ENCODE data around the gene SPATA17. TPM values are rescaled to one million over a fixed set of nuclear protein-coding genes. Genes with fewer than 3 reads are reported as not detected.

The SPATA17 gene
- total RNA-seq, 4 donors from 2014 or later, result 0.08 to 1.3 (median 0.10) TPM; not detected in 1

DNA sequence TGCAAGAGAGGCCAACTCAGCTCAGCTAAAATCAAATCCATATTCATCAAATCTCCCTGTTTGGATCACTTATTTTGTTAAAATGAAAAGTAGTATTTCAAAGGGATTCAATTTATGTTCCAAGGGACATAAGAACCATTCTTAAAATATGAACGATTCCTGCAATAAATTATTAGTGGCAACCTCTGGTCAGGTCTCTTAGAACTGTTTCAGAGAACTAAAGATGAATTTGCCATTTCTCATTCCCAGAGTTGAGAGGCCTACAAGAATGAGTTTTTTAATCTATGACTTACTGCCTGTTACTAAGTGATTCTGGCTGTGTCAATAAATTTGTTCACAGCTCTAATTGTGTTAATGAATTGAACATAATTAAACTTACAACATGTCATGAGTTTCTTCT is 268.5 kb downstream of the SPATA17 start:
- Histone ChIP-seq H3K4me1 (no peaks in the 10 kb centered on the region), H3K9me3 (no peaks in the 10 kb centered on the region), H3K27me3 (no peaks in the 10 kb centered on the region), H3K27ac (no peak overlapping the region), H3K36me3 (no peaks in the 10 kb centered on the region), H3K4me3 (no peak overlapping the region)
- 57% methylated on average over 1 of the region's 1 CpG for WGBS
- TF ChIP-seq POLR2AphosphoS5 (IDR thresholded peaks at IDR 0.05), result no peak
- no peak for TF ChIP-seq POLR2A (IDR thresholded peaks at IDR 0.05)
- no peak for TF ChIP-seq EP300 (IDR thresholded peaks at IDR 0.05)
- TF ChIP-seq, protein P1, sequence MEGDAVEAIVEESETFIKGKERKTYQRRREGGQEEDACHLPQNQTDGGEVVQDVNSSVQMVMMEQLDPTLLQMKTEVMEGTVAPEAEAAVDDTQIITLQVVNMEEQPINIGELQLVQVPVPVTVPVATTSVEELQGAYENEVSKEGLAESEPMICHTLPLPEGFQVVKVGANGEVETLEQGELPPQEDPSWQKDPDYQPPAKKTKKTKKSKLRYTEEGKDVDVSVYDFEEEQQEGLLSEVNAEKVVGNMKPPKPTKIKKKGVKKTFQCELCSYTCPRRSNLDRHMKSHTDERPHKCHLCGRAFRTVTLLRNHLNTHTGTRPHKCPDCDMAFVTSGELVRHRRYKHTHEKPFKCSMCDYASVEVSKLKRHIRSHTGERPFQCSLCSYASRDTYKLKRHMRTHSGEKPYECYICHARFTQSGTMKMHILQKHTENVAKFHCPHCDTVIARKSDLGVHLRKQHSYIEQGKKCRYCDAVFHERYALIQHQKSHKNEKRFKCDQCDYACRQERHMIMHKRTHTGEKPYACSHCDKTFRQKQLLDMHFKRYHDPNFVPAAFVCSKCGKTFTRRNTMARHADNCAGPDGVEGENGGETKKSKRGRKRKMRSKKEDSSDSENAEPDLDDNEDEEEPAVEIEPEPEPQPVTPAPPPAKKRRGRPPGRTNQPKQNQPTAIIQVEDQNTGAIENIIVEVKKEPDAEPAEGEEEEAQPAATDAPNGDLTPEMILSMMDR (IDR thresholded peaks at IDR 0.05), result no peak
- no peak for DNase-seq (ENCODE audit: low spot score in 2 of 2)

DNA sequence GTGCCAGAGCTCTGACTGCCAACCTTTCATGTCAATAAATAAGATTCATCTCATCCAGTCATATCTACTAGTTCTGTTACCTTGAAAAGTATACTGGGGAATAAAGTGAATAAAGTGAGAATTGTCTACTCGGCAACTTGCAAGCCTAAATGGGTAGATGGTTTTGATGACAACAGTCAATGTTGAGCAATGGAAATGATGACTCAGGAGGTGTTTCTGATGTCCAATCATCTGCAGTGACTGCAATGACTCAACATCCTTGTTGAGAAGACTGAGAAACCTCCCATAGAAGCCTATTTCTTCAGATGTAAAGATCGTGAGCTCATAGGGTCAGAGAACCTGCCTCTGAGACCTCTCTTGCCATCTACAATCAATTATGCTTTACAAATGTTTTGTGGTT is 276.4 kb downstream of the SPATA17 start:
- TF ChIP-seq EP300 (IDR thresholded peaks at IDR 0.05) (no peak), POLR2AphosphoS5 (IDR thresholded peaks at IDR 0.05) (no peak), POLR2A (IDR thresholded peaks at IDR 0.05) (no peak)
- TF ChIP-seq, protein P1 (IDR thresholded peaks at IDR 0.05), result no peak
- Histone ChIP-seq H3K4me3 (no peak overlapping the region), H3K27ac (no peak overlapping the region), H3K4me1 (no peaks in the 10 kb centered on the region), H3K27me3 (no peaks in the 10 kb centered on the region), H3K36me3 (no peaks in the 10 kb centered on the region), H3K9me3 (no peaks in the 10 kb centered on the region)
- 84% methylated on average over 2 of the region's 2 CpGs for WGBS
- no peak for DNase-seq (ENCODE audit: low spot score in 2 of 2)

DNA sequence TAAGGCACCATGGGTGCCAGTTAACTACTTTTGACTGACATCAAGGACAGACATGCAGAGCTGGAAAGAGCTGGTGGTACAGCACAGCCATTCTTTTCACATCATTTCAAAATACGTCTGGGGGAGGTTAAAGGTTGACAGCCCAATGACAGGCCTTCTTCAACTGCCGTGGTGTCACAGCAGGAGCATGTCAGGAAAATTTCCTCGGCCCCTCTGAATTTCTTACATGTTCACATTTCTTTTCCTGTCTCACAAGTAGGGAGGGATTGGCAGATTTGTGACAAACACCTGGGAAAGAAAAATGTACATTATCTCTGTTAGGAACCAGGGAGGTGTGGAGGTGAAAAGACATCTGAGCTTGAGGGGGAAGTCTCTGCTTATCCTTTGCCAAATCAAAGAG is 279.1 kb downstream of the SPATA17 start:
- Histone ChIP-seq H3K4me3 (no peak overlapping the region), H3K9me3 (no peaks in the 10 kb centered on the region), H3K27me3 (no peaks in the 10 kb centered on the region), H3K27ac (no peak overlapping the region), H3K36me3 (no peaks in the 10 kb centered on the region), H3K4me1 (no peaks in the 10 kb centered on the region)
- TF ChIP-seq, protein P1 (IDR thresholded peaks at IDR 0.05), result no peak
- TF ChIP-seq EP300 (IDR thresholded peaks at IDR 0.05), result no peak
- WGBS, result 26% methylated on average over 3 of the region's 3 CpGs
- DNase-seq (ENCODE audit: low spot score in 2 of 2), result no peak

DNA sequence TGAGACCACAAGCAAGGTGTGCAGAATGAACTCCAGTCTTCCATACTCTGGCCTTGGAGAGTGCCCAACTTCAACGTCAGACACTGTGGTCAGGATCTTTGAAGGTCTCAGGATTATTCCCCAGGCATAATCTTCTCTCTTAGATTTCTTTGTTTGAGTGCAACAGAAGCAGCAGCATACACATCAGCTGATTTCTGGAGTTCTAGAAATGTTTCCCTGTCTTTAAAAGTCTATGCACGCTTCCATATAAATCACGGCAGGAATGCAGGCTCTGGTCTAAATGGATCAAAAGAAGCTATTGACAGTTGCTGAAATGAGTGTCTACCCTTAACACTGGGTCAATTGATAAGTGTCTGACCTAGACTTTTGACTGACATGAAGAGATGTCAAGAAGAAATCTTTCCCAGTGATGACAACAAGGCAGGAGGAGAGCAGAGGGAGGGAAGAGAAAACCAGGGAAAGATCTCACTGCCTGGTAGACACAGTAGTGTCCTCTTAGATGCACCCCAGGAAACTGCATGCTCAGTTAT is 279.7 kb downstream of the SPATA17 start:
- TF ChIP-seq, protein P1 (IDR thresholded peaks at IDR 0.05), result no peak
- TF ChIP-seq POLR2AphosphoS5 (IDR thresholded peaks at IDR 0.05), result no peak
- TF ChIP-seq EP300 (IDR thresholded peaks at IDR 0.05), result no peak
- no peak for TF ChIP-seq POLR2A (IDR thresholded peaks at IDR 0.05)
- H3K36me3 ChIP-seq, result no peaks in the 10 kb centered on the region
- no peaks in the 10 kb centered on the region for H3K27me3 ChIP-seq
- DNase-seq (ENCODE audit: low spot score in 2 of 2), result no peak
- no peak overlapping the region for H3K4me3 ChIP-seq
- H3K27ac ChIP-seq, result no peak overlapping the region
- WGBS, result 66% methylated on average over 3 of the region's 3 CpGs
- no peaks in the 10 kb centered on the region for H3K4me1 ChIP-seq
- H3K9me3 ChIP-seq, result no peaks in the 10 kb centered on the region

DNA sequence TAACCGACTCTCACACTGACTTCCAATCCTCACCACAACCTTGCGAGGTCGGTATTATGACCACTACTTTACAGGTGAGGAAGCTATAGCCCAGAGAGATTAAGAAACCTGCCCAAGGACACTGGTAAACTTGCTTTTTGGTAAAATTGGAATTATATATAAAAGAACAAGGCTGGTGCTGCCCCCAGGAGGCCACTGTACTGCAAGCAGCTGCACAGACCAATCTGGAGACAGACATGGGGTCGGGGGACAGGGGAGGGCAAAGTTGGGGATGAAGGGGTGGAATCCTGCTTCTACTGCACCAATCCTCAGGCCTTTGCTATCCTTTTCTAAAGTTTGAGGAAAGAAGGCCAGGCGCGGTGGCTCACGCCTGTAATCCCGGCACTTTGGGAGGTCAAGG is 280.8 kb downstream of the SPATA17 start:
- Histone ChIP-seq H3K36me3 (no peaks in the 10 kb centered on the region), H3K4me3 (no peak overlapping the region), H3K9me3 (no peaks in the 10 kb centered on the region), H3K4me1 (no peaks in the 10 kb centered on the region), H3K27me3 (no peaks in the 10 kb centered on the region), H3K27ac (no peak overlapping the region)
- TF ChIP-seq POLR2A (IDR thresholded peaks at IDR 0.05) (no peak), POLR2AphosphoS5 (IDR thresholded peaks at IDR 0.05) (no peak), EP300 (IDR thresholded peaks at IDR 0.05) (no peak)
- TF ChIP-seq, protein P1 (IDR thresholded peaks at IDR 0.05), result no peak
- WGBS, result 87% methylated on average over 8 of the region's 8 CpGs
- no peak for DNase-seq (ENCODE audit: low spot score in 2 of 2)
